K562 (cell line): ENCODE measurements around the gene UBAC2. TPM values are rescaled to one million over a fixed set of nuclear protein-coding genes. Genes with fewer than 3 reads are reported as not detected.

Experiments
- AFF1 ChIP-seq, 2 experiments: fragments of 450-650 bp; IDR thresholded peaks; 2 replicates each; pipeline ENCODE4 v1.6.1; 2018; ENCODE audit warnings: mild to moderate bottlenecking in 2 of 2, low read depth in 1 of 2; ENCODE audit not compliant: partially characterized antibody in 2 of 2
- BRD4 ChIP-seq: fragments of 200-600 bp; sonication (generic); IDR thresholded peaks from 2 replicates; pipeline ENCODE4 v1.6.1; 2017; ENCODE audit warnings: inconsistent platforms
- CBFA2T2 ChIP-seq: fragments of 450-650 bp; conservative IDR thresholded peaks from 2 replicates; pipeline ENCODE4 v1.6.1; 2017; ENCODE audit warnings: mild to moderate bottlenecking
- CUX1 ChIP-seq: fragments of 200-800 bp; sonication (Bioruptor generic); IDR thresholded peaks from 2 replicates; pipeline ENCODE4 v1.6.1; 2016; ENCODE audit warnings: missing genetic modification characterization, missing compliant biosample characterization
- DNMT1 ChIP-seq: fragments of 450-650 bp; IDR thresholded peaks from 2 replicates; pipeline ENCODE4 v1.6.1; 2016; ENCODE audit warnings: antibody characterized with exemption, mild to moderate bottlenecking
- NFATC3 ChIP-seq: fragments of 450-650 bp; IDR thresholded peaks from 2 replicates; pipeline ENCODE4 v1.6.1; 2017; ENCODE audit warnings: mild to moderate bottlenecking
- NONO ChIP-seq, 2 experiments: fragments of 200-400 bp in 1 of 2; fragments of 450-650 bp in 1 of 2; formaldehyde crosslinking in 1 of 2; IDR thresholded peaks; 2 replicates each; pipeline ENCODE4 v1.6.1; 2017; ENCODE audit warnings: low read depth in 2 of 2, mild to moderate bottlenecking in 2 of 2, moderate library complexity in 2 of 2, low read length in 1 of 2
- PRMT5 ChIP-seq: sonication (generic); formaldehyde crosslinking; IDR thresholded peaks from 2 replicates; pipeline ENCODE4 v1.5.0; 2020; ENCODE audit warnings: missing genetic modification reagents
- RHOXF2B ChIP-seq: fragments of 250-450 bp; sonication (Bioruptor Pico); conservative IDR thresholded peaks from 2 replicates; pipeline ENCODE4 v1.5.1; 2021
- SMARCE1 ChIP-seq: fragments of 450-650 bp; IDR thresholded peaks from 2 replicates; pipeline ENCODE4 v1.7.1; 2016; ENCODE audit warnings: mild to moderate bottlenecking
- SRSF9 ChIP-seq: fragments of 200-400 bp; formaldehyde crosslinking; IDR thresholded peaks from 2 replicates; pipeline ENCODE4 v1.6.1; 2017; ENCODE audit warnings: low read depth, low read length, borderline replicate concordance
- TFE3 ChIP-seq: fragments of 450-650 bp; formaldehyde crosslinking; IDR thresholded peaks from 2 replicates; pipeline ENCODE4 v1.4.0; 2020; ENCODE audit warnings: mild to moderate bottlenecking, mixed read lengths
- ZNF121 ChIP-seq: sonication (generic); formaldehyde crosslinking; conservative IDR thresholded peaks from 2 replicates; pipeline ENCODE4 v1.8.0; 2022; ENCODE audit warnings: missing genetic modification reagents
- ZNF311 ChIP-seq: fragments of 250-450 bp; sonication (Bioruptor Pico); IDR thresholded peaks from 2 replicates; pipeline ENCODE4 v1.4.0; 2020; ENCODE audit warnings: mild to moderate bottlenecking, moderate library complexity
- ZSCAN29 ChIP-seq: fragments of 450-650 bp; IDR thresholded peaks from 2 replicates; pipeline ENCODE4 v1.6.1; 2017
- polyA plus RNA-seq, 8 experiments: library from polyadenylated mRNA; depleted of rRNA in 4 of 8; stranded (reverse) in 5 of 8; unstranded in 3 of 8; fragments of >200 nt; fragmentation: Nextera tagmentation in 2 of 8; fragmentation: Illumina TruSeq in 1 of 8; extraction: Ambion mirVana in 2 of 8; extraction: Trizol in 1 of 8; gene quantifications; 2 replicates each; pipeline versions ENCODE4 v1.2.1 to v1.2.3, GENCODE V29; 2011 to 2014; ENCODE audit warnings: inconsistent platforms in 1 of 8, missing spikeins in 1 of 8
- total RNA-seq, 7 experiments: library from RNA; depleted of rRNA in 6 of 7; stranded (reverse); fragments of >200 nt in 6 of 7; fragmentation: Illumina TruSeq in 2 of 7; extraction: Trizol in 2 of 7; gene quantifications; 2 replicates each; pipeline versions ENCODE4 v1.2.1 to v1.2.3, GENCODE V29; 2011 to 2021; ENCODE audit warnings: low replicate concordance in 1 of 7
- TF ChIP-seq, protein P1 (sequence below): fragments of 450-650 bp; formaldehyde crosslinking; IDR thresholded peaks from 2 replicates; pipeline ENCODE4 v1.4.0; 2020; ENCODE audit warnings: mild to moderate bottlenecking, moderate library complexity

UBAC2 gene
- total and polyA plus RNA-seq, 9 of the 15 experiments (the other 6 are each of a cell fraction or from before 2014, with no cell fraction given): 6.0 to 84.1 (median 32.3) TPM

DNA sequence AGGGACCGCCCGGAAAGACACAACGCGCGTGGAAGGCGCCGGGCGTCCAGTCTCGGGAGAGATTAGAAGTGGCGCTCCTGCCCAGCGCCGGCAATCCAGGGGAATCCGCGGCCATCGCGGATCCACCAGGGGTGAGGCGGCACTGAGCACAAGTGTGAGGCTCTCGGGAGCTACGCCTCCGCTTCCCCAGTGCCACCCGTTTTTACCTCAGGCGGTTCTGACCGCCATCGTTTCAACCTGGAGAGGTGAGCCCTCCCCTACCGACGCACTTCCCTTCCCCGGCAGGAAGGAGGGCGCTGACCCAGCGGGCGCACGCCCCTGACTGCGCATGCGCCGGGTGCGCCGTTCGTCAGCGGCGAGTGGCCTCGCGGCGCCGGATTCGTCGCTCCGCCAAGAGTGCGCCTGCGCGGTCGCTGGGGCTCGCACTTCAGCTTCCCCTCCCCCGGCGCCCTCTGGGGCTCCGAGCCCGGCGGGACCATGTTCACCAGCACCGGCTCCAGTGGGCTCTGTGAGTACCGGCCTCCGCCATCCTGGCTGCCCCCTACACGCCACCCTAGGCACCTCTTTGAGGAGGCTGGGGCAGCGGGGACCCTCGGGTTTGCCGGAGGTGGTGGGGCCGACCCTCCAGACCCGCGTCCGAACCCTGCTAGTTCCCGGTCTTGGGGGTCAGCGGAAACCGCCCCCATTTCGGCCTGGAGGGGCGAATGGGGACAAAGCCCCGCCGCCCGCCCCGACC lies at the start of gene UBAC2 (continued):
- no peak for TF ChIP-seq CUX1 (CRISPR knock-in tag)
- TF ChIP-seq CBFA2T2: no peak
- TF ChIP-seq BRD4: peak; percentile 79; the same call in 1 of the 2 replicates
- TF ChIP-seq, protein P1, sequence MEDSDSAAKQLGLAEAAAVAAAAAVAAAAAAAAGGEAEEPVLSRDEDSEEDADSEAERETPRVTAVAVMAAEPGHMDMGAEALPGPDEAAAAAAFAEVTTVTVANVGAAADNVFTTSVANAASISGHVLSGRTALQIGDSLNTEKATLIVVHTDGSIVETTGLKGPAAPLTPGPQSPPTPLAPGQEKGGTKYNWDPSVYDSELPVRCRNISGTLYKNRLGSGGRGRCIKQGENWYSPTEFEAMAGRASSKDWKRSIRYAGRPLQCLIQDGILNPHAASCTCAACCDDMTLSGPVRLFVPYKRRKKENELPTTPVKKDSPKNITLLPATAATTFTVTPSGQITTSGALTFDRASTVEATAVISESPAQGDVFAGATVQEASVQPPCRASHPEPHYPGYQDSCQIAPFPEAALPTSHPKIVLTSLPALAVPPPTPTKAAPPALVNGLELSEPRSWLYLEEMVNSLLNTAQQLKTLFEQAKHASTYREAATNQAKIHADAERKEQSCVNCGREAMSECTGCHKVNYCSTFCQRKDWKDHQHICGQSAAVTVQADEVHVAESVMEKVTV (CRISPR knock-in tag): peak; percentile 23; the same call in 1 of the 2 replicates
- no peak for TF ChIP-seq DNMT1
- no peak for TF ChIP-seq ZSCAN29
- peak in 1 of 2 experiments; percentile 26; a peak in 2 of 4 replicates for TF ChIP-seq NONO (IDR thresholded peaks at IDR 0.05; ENCODE audit: low read depth in 2 of 2, low read length in 1 of 2)
- no peak for TF ChIP-seq NFATC3
- no peak for TF ChIP-seq PRMT5 (CRISPR knock-in tag)
- no peak for TF ChIP-seq ZNF121 (CRISPR knock-in tag)
- TF ChIP-seq TFE3: no peak
- TF ChIP-seq SRSF9: no peak
- TF ChIP-seq AFF1 (IDR thresholded peaks at IDR 0.05; ENCODE audit: low read depth in 1 of 2, partially characterized antibody in 2 of 2): no peak
- no peak for TF ChIP-seq ZNF311 (CRISPR knock-in tag)
- TF ChIP-seq SMARCE1: no peak
- no peak for TF ChIP-seq RHOXF2B (CRISPR knock-in tag)
